Astrocyte of the cerebellum (primary cell): ENCODE measurements around the gene SYNM.
A peak's percentile ranks its signal among the peaks of the same experiment; 100 is the strongest.

Experiments used
- DNase-seq: peaks from one replicate; pipeline ENCODE4 v3.0.0-alpha.2; 2011; ENCODE audit warnings: low read depth
- H3K4me3 ChIP-seq: 2 replicates; pipeline ENCODE4 v1.5.1; 2011; ENCODE audit warnings: mild to moderate bottlenecking, low read depth, low read length, moderate library complexity
- CTCF ChIP-seq: IDR thresholded peaks from 2 replicates; pipeline ENCODE4 v1.5.1; 2012; ENCODE audit warnings: low read length, low read depth, moderate library complexity, mild to moderate bottlenecking; ENCODE audit errors: missing control alignments
- in situ Hi-C: cut with HindIII; loops from 2 replicates; pipeline ENCODE4 v1.10.0; 2017; ENCODE audit warnings: low sequenced_read_pairs

Gene SYNM

GRCh38 chr15:99123713-99124451, 19.0 kb downstream of the SYNM start:
- no peak for TF ChIP-seq CTCF
- H3K4me3 ChIP-seq, result peak overlapping the region; percentile 13
- in situ Hi-C loops, result no loop called here
- peak; percentile 93 for DNase-seq

GRCh38 chr15:99124641-99125040, 19.8 kb downstream of the SYNM start:
- H3K4me3 ChIP-seq, result no peak overlapping the region
- DNase-seq, result no peak
- TF ChIP-seq CTCF, result no peak
- in situ Hi-C loops, result no loop called here

- no peak for DNase-seq
- in situ Hi-C loops, result no loop called here
- TF ChIP-seq CTCF, result no peak
Measured at GRCh38 chr15:99125061-99125891, 20.4 kb downstream of the SYNM start.

GRCh38 chr15:99126131-99126588, 21.3 kb downstream of the SYNM start:
- TF ChIP-seq CTCF, result no peak
- in situ Hi-C loops, result no loop called here
- H3K4me3 ChIP-seq, result no peak overlapping the region
- DNase-seq, result no peak

More at GRCh38 chr15:99125061-99125891, 20.4 kb downstream of the SYNM start:
- H3K4me3 ChIP-seq, result no peak overlapping the region

- no peak for TF ChIP-seq CTCF
- no peak for DNase-seq
- no peak overlapping the region for H3K4me3 ChIP-seq
- in situ Hi-C loops, result no loop called here
Measured at GRCh38 chr15:99126930-99127329, 22.1 kb downstream of the SYNM start.

- DNase-seq, result no peak
- in situ Hi-C loops, result no loop called here
- TF ChIP-seq CTCF, result no peak
- H3K4me3 ChIP-seq, result no peak overlapping the region
Measured at GRCh38 chr15:99127773-99128172, 22.9 kb downstream of the SYNM start.
